GM04503 (cell line): ENCODE measurements around the gene ST6GALNAC3.

Experiments
- DNase-seq: peaks from one replicate; pipeline ENCODE4 v3.0.0-alpha.2; 2012; ENCODE audit warnings: low read depth

ST6GALNAC3 gene

DNA sequence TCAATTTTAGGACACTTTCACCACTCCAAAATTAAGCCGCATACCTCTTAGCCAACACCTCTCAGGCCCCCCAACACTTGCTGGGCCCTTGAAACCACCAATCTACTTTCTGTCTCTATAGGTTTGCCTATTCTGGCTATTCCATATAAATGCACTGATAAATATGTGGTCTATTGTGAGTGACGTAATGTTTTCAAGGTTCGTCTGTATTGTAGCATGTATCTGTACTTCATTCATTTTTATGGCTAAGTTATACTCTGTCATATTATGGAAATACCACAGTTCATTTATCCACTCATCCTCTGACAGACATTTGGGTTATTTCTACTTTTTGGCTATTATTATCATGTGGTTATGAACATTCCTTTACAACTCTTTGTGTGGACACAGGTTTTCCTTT is 432.8 kb downstream of the ST6GALNAC3 start:
- no peak for DNase-seq

GRCh38 chr1:76508871-76509270 is 434.3 kb downstream of the ST6GALNAC3 start:
- DNase-seq, result no peak

GRCh38 chr1:76510672-76511557 is 436.4 kb downstream of the ST6GALNAC3 start:
- no peak for DNase-seq

DNA sequence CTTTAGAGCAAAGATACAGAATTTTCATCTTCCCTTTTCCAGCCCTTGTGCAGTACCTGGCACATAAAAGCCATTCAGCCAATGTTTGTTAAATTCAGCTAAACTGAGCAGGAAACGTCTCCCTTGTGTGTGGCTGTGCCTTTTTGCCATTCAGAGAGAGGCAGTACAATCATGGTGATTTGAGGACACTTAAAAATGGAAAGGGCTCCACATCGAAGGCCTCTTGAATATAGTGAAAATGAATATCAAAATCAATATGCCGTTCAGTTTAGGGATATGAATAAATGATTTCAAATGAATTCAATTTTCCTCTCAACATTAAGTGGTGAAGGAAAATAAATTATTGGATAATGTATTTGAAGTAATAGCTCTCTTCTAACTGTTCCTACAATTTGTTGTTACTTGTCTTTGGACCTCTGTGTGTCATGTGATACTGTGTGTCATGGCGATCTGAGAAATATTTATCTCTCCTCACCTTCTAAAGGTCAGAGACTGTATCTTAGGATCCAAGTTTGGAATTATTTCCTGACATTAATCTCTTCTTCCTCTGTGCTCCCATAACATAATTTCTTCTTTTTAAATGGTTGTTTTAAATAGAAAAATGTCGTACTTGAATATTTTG is 437.1 kb downstream of the ST6GALNAC3 start:
- no peak for DNase-seq

GRCh38 chr1:76530953-76531352 is 456.4 kb downstream of the ST6GALNAC3 start:
- DNase-seq, result no peak

GRCh38 chr1:76541618-76542017 is 467.1 kb downstream of the ST6GALNAC3 start:
- no peak for DNase-seq

DNA sequence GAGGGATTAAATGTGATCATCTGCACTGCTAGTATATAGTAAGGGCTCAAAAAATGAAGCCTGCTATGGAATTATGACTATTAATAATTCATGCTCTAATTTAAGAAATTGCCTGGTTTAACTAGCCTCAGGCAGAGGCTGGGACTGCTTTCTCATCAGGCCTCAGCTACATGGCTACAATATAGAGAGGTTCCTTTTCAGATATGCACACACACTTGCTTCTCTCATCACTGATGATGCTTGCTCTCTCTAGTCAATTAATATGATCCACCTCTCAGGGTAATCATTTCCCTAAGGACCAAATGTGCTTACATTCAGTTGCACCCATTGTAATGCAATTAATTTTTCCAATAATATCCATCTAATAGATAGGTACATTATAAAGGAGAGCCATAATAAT is 467.8 kb downstream of the ST6GALNAC3 start:
- no peak for DNase-seq

DNA sequence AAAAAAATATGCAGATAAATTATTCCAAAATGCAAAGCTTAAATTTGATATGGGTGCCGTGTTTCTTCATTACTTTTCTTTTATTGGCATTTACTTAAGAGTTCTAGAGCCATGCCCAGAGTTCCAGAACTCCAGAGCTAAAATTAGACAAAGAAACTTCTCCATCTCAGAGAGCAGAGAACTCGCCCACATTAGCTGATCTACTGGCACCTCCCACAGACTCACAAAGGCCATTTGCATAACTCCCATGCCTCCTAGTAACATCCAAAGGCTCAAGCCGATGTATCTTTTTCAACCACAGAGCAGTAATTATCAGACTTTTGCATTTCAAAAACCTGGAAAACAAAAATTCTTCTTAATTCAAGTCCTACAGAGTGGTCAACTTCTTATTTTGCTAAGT is 468.9 kb downstream of the ST6GALNAC3 start:
- DNase-seq, result no peak

- DNase-seq, result no peak
These were observed 471.9 kb downstream of the ST6GALNAC3 start for GRCh38 chr1:76546354-76546933.

DNA sequence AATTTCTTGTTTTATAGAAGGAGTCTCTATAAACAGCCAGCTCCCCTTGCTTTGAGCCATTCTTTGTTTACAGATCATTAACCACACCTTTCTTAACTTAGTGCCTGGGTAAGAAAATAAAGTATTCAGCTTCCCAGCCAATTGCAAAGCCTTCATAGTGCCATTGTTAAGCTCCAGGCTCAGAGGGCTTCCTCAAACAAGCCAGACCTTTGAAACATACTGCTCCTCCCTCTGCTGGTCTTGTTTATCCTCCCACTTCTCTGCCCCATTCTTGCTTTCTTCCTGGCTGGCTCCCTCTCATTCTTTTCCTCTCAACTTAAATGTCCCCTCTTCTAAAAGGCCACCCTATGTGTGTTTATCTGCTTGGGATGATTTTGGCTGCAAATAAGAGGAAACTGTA is 473.4 kb downstream of the ST6GALNAC3 start:
- DNase-seq, result no peak

DNA sequence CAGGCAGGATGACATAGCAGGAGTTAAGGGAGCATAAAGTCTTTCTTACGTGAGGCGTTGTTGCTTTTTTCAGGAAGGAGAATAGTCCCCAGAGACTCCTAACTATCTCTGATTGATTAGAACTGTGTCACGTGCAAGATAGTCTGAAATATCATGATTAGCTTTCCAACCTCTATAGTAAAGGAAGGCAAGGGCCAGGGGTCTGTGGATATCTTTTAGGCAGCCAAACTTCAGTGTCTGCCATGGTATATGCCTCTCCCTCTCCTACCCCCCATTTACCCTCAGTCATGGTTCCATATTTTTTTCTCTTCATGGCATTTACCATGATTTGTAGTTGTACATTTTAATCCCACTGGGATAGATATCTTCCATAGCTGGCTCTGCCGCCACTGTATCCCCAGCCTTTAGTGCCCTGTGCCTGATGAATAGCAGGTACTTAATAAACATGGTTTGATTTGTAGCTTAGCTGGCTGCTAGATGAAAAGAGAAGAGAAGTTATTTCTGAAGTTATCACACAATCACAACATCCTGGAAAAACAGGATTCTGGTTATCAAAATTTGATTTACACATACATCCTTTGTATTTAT is 474.1 kb downstream of the ST6GALNAC3 start:
- DNase-seq, result no peak

GRCh38 chr1:76554283-76554682 is 479.7 kb downstream of the ST6GALNAC3 start:
- DNase-seq, result no peak

- no peak for DNase-seq
These were observed 487.7 kb downstream of the ST6GALNAC3 start for GRCh38 chr1:76562292-76562691.

GRCh38 chr1:76568573-76569238 is 494.2 kb downstream of the ST6GALNAC3 start:
- DNase-seq, result no peak

DNA sequence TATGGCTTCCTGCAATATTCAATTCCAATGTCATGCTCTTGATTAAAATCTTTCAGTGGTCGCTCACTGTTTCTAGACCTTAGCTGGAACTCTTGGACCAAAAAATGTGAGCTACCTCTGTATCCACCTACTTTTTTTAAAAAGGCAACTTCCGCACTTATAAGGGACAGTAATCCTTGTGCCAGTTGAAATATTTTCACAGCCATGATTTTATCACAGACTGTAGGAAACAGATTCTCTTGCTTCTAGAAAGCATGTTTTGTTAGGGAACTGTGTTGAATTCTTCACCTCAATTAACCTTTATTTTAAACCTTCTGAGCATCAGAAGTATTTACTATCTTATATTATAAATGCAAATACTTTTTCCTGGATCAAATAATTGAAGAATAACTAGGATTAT is 496.7 kb downstream of the ST6GALNAC3 start:
- no peak for DNase-seq

- no peak for DNase-seq
These were observed 497.7 kb downstream of the ST6GALNAC3 start for GRCh38 chr1:76572229-76572628.

DNA sequence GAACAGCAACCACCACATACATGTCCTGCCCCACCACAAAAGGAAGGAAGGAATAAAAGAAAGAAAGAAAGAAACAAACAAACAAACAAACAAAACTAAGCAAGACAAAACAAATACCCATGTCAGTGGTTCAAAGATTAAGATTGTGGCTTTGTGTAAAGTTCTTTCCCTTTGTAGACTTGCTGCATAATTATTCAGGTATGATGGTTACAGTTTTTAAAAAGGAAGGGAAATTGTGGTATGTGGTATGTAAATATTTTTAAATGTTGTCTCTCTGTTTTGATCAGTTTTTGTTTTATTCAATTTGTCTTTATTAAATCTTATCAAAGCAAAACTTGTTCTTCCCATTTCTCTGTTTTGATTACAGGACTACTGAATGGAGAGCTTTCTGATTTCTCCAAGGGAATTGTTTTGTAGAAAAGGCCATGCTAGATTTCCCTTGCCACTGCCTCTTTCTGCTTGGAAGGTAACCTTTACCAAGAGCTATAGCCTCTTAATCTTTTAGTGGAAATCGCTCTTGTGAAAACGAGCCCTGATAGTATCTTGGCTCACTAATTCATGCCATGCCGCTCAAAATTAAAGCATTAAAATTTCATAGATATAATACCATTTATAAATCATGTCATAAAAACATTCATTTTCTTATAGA is 502.5 kb downstream of the ST6GALNAC3 start:
- DNase-seq, result no peak

DNA sequence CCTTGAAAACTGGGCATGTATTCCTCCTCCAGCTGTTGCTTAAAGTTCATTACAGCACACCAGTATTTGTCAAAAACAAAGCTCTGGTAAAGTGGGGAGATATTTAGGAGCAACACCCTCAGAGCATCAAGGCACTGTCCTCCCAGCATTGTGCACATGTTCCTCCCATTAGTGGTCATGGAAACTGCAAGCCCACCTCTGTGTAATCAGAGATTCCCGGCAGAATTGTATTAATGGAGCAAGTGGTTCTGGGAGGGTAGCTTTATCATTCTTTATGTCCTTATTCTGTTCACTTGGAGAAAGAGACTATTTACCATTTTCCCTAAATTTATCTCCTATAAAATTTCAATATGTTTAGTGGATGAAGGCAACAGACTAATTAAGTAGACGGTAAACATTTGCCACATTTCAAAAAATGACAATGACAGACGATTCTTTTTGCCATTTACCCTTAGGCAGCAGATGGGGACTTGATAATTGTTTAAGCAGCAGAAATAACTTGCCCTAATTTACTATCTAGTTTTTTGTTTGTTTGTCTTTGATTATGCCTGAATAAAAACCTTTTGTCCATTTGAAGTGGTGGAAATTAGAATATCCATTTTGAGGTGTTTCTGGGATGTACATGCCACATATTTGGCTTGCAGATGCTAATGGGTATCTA is 503.1 kb downstream of the ST6GALNAC3 start:
- DNase-seq, result no peak

- DNase-seq, result no peak
These were observed 505.7 kb downstream of the ST6GALNAC3 start for GRCh38 chr1:76580206-76580605.

DNA sequence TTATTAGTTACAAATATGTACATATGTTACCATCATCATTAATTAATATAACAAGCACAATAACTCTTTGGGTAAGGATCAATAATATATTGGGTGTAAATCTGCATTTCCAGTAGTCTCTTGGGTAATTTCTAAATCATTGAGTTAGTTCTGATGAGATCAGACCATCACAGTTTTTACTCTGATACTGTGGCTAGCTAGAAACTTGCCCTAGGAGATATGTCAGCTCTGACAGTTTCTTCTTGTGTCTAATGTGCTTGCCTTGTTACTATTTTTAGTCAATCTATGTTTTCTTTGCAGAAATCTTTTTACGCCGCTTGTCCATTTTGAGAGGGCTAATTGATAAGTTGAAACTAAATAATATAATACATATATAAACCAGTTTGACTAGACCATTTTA is 507.2 kb downstream of the ST6GALNAC3 start:
- DNase-seq, result no peak

DNA sequence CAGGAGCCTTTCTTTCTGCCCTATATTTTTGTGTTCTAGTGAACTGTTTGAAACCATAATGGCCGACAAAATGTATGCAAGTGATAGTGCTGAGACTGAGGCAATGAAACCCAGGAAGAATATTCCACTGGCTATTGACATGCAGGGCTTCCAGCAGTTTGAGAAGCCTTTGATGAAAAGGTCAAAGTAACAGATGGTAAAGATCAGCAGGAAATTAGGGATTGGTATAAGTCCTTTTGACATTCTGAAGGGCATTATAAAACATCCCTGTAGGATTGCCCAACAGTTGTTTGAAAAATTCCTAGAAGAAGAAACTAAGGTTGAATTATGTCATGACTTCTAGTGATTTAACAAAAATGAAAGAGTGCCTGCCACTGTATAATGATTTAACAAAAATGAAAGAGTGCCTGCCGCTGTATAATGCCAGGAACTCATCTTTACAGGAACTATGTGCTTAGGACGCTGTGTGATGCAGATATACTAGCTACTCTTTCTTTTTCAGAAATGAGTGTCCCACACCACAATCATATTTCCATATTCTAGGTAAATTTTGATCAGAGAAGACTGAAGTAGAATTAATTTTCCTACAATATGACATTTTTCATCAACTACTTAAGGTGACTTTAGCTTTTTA is 508.8 kb downstream of the ST6GALNAC3 start:
- DNase-seq, result no peak
